Muscle layer of duodenum (tissue), 2 donors: ENCODE data around the gene BRSK1.

Source experiments
- H3K27ac ChIP-seq: one replicate; pipeline ENCODE4 v1.7.0; 2013; ENCODE audit warnings: mild to moderate bottlenecking, low read length
- H3K27me3 ChIP-seq: one replicate; pipeline ENCODE4 v1.7.0; 2013; ENCODE audit warnings: low read depth, mild to moderate bottlenecking, control low read depth, low read length
- H3K36me3 ChIP-seq, 2 donors: one replicate each; pipeline ENCODE4 v1.7.0; 2013; ENCODE audit warnings: low read length in 2 of 2, control low read depth in 1 of 2, mild to moderate bottlenecking in 1 of 2; ENCODE audit not compliant: insufficient read depth in 2 of 2, control insufficient read depth in 1 of 2
- H3K4me1 ChIP-seq, 2 donors: one replicate each; pipeline ENCODE4 v1.7.0; 2013; ENCODE audit warnings: low read length in 2 of 2, mild to moderate bottlenecking in 2 of 2, control low read depth in 1 of 2, moderate library complexity in 1 of 2; ENCODE audit not compliant: insufficient read depth in 2 of 2, control insufficient read depth in 1 of 2
- H3K4me3 ChIP-seq, 2 donors: one replicate each; pipeline ENCODE4 v1.7.0; 2013; ENCODE audit warnings: low read length in 2 of 2, low read depth in 1 of 2, mild to moderate bottlenecking in 1 of 2
- H3K9me3 ChIP-seq, 2 donors: one replicate each; pipeline ENCODE4 v1.7.0; 2013; ENCODE audit warnings: low read length in 2 of 2, control low read depth in 1 of 2, mild to moderate bottlenecking in 1 of 2; ENCODE audit not compliant: control insufficient read depth in 1 of 2
- donor health status: healthy.

The BRSK1 gene

DNA sequence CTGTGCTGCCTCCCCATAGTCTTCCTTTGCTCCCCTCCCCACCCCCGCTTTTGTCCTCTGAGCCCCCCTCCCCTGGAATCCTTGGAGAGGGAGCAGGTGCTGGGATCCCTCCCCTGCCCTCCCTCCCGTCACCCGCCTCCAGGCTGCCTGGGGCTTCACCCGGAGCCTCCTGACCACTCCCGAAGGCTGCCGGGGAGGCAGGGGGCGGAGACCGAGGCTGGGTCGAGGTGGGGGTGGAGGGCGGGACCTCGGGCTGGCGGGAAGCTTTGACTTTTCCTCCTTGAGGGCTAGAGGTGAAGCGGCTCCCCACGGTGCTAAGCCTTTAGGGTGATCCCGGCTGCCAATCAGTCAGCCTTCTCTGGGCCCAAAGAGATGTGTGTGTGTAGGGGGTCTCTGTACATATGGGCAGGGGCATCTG is 57.4 kb downstream of the BRSK1 start:
- peaks cover 9 to 29% of the 10 kb centered on the region in 2 donors for H3K36me3 ChIP-seq
- peaks cover 3 to 28% of the 10 kb centered on the region in 2 donors for H3K4me1 ChIP-seq
- H3K27me3 ChIP-seq, result no peaks in the 10 kb centered on the region
- no peak overlapping the region for H3K27ac ChIP-seq
- no peaks in the 10 kb centered on the region for H3K9me3 ChIP-seq
- H3K4me3 ChIP-seq, result peak overlapping the region; percentile 77 to 79

DNA sequence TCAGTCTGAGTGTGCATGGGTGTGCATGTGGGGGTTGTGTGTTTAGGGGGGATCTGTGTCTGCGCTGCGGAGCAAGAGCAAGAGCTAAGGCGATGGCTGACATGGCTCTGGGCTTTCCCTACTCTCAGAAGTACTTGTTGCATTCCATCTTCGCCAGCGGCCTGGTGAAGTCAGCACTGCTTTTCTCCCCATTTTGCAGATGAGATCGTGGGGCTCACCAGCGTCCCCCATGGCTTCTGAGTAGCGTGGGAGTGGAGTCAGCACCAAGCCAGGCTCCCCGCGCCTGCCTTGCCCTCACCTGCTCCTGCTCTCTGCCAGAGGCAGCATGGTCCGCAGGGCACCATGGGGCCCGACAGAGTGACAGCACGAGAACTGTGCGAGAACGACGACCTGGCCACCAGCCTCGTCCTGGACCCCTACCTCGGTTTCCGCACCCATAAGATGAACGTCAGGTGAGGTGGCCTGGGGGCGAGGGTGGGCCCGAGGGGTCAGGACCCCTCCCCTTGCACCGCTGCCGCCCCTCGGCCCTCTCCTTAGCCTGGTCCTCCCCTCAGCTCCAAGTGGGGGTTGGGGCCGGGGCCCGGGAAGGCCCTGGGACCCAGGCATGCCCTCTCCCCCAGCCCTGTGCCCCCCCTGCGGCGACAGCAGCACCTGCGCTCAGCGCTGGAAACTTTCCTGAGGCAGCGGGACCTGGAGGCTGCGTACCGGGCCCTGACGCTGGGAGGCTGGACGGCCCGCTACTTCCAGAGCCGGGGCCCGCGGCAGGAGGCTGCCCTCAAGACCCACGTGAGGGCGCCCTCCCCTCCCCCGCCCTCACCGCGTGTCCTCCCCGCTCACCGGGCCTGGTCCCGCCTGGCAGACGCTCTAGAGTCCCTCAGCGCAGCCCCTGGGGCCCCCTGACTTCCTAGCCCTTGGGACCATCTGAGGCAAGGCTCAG is 58.1 kb downstream of the BRSK1 start:
- H3K4me3 ChIP-seq, result peak overlapping the region in 1 of 2 donors; percentile 77
- H3K4me1 ChIP-seq, result peaks cover 3 to 28% of the 10 kb centered on the region in 2 donors
- H3K27ac ChIP-seq, result no peak overlapping the region
- no peaks in the 10 kb centered on the region for H3K27me3 ChIP-seq
- H3K36me3 ChIP-seq, result peaks cover 9 to 32% of the 10 kb centered on the region in 2 donors
- H3K9me3 ChIP-seq, result no peaks in the 10 kb centered on the region

DNA sequence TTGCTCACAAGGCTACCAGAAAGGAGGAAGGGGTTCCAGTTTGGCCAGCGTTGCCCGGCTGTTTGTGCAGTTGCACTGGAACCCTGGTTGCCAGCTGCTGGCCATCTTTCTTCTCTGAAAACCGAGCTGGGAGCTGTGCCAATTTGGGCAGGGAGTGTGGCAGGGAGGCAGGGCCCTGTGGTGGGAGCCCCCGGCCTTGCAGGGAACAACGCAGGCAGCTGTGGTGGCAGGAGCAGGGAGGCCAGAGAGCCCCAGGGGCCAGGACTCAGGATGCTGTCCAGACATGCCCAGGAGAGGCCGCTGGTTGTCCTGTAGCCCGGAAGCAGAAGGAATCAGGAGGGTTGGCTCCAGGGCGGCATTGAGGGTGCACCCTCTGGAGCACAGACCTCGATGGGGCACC is 60.6 kb downstream of the BRSK1 start:
- Histone ChIP-seq H3K9me3 (no peaks in the 10 kb centered on the region), H3K36me3 (peaks cover 9 to 35% of the 10 kb centered on the region in 2 donors), H3K27me3 (no peaks in the 10 kb centered on the region), H3K4me3 (no peak overlapping the region), H3K4me1 (peaks cover 0 to 20% of the 10 kb centered on the region in 2 donors), H3K27ac (no peak overlapping the region)

DNA sequence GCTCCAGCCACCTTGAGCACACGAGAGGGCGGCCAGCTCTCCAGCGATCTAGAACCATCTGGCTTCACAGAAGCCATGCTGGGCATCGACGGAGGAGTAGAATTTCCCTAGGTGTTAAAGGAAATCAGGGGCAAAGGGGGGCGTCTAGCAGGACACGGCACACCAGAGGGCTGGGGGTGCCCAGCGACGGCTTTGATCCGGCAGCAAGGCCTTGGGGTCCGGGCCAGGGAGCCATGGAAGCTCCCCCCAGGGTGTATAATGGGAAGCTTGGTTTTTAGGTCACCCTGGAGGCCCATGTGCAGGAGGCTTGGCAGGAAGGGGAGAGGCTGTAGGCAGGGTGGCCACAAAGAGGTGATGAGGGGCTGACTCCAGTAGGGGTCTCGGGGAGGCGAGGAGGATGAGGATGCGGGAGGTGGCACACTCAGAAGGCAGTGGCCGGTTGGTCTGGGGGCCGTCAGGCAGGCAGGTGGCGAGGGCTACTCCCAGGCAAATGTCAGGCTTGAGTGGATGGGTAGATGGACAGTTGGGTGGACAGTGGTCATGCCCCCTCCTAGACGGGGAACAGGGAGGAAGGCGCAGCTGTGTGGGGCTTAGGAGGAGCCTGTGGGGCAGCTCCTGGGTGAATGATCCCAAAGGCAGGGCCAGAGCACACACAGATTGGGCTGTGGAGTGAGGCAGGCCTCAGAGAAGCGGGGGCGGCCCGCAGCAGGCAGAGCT is 61.5 kb downstream of the BRSK1 start:
- no peak overlapping the region for H3K27ac ChIP-seq
- H3K9me3 ChIP-seq, result no peaks in the 10 kb centered on the region
- H3K27me3 ChIP-seq, result no peaks in the 10 kb centered on the region
- H3K36me3 ChIP-seq, result peaks cover 9 to 35% of the 10 kb centered on the region in 2 donors
- H3K4me1 ChIP-seq, result peaks cover 0 to 18% of the 10 kb centered on the region in 2 donors
- H3K4me3 ChIP-seq, result no peak overlapping the region

DNA sequence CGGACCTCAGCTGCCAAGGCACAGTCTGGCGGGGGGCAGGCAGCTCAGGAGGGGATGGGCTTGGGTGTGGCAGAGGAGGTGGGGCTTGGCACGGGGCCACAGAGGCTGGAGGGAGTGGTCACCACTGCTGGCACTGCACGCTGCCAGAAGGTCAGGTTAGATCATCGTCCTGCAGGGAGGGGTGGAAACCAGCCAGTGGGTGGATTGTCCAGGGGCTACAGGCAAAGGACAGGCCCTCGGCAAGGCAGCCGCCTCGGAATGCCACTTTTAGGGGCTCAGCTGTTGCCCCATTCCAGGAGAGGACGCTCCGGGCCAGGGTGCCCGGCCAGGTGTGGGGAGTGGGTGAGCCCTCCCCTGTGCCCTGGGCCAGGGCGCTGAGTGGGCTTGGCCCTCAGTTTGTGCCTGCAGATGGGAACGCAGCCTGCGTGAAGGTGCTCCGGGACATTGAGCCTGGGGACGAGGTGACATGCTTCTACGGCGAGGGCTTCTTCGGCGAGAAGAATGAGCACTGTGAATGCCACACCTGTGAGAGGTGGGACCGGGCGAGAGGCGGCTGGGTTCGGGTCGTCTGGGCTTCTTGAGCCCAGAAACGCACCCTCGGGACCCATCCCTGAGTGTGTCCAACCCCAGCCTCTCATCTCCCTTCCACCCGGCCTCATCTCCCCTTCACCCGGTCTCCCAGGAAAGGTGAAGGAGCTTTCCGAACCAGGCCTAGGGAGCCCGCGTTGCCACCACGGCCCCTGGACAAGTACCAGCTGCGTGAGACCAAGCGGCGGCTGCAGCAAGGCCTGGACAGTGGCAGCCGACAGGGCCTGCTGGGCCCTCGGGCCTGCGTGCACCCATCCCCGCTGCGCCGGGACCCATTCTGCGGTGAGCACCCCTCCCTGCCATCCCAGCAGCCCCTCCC is 62.3 kb downstream of the BRSK1 start:
- Histone ChIP-seq H3K4me3 (no peak overlapping the region), H3K4me1 (peaks cover 0 to 12% of the 10 kb centered on the region in 2 donors), H3K27me3 (peaks cover under 1% of the 10 kb centered on the region), H3K36me3 (peaks cover 9 to 35% of the 10 kb centered on the region in 2 donors), H3K9me3 (no peaks in the 10 kb centered on the region), H3K27ac (no peak overlapping the region)

DNA sequence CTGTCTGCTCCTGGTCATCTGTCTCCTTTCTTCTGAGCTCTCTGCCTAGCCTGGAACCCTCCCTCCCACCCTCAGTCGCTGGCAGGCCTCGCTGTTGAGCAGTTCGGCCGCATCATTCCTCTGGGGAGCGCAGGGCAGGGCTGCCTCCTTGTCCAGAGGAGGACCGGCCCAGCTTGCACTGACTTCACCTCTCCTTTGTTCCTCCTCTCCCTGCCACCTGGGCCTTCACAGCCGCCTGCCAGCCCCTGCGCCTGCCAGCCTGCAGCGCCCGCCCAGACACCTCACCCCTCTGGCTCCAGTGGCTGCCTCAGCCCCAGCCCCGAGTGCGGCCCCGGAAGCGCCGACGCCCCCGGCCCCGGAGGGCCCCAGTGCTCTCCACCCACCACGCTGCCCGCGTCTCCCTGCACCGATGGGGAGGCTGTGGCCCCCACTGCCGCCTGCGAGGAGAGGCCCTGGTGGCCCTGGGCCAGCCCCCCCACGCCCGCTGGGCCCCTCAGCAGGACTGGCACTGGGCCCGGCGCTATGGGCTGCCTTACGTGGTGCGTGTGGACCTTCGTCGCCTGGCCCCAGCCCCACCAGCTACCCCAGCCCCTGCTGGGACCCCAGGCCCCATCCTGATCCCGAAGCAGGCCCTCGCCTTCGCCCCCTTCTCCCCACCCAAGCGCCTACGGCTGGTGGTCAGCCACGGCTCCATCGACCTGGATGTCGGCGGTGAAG is 63.1 kb downstream of the BRSK1 start:
- H3K27me3 ChIP-seq, result peaks cover 9% of the 10 kb centered on the region
- no peak overlapping the region for H3K4me3 ChIP-seq
- H3K36me3 ChIP-seq, result peaks cover 9 to 34% of the 10 kb centered on the region in 2 donors
- no peak overlapping the region for H3K27ac ChIP-seq
- peaks cover 0 to 5% of the 10 kb centered on the region in 2 donors for H3K4me1 ChIP-seq
- no peaks in the 10 kb centered on the region for H3K9me3 ChIP-seq

DNA sequence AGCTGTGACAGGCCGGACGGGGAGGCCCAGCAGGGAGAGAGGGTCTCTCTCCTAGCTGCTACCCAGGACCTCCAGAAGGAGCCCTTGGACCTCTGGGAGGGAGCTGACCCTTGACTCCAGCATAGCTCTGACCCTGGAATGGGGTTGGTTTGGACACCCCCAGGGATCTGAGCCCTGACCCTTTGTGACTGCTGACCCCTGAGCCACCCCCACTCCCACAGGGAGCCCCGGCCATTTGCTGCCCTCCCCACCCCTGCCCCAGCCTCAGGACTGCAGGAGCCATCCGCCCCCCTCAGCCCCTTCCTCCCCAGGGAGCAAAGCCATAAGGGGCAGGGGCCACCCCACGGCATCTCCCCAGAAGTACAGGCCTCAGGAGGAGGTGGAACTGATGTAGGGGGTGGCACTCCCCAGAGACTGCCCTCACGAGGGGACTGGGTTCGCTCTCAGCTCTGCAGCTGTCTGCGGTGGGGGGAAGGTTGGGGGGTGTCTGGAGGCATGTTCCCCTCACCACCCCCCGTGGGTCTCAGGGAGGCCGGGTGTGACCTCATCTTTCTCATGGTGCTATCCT is 63.7 kb downstream of the BRSK1 start:
- H3K27me3 ChIP-seq, result peaks cover 15% of the 10 kb centered on the region
- H3K9me3 ChIP-seq, result no peaks in the 10 kb centered on the region
- no peak overlapping the region for H3K27ac ChIP-seq
- peaks cover 0 to 5% of the 10 kb centered on the region in 2 donors for H3K4me1 ChIP-seq
- no peak overlapping the region for H3K4me3 ChIP-seq
- H3K36me3 ChIP-seq, result peaks cover 6 to 27% of the 10 kb centered on the region in 2 donors

DNA sequence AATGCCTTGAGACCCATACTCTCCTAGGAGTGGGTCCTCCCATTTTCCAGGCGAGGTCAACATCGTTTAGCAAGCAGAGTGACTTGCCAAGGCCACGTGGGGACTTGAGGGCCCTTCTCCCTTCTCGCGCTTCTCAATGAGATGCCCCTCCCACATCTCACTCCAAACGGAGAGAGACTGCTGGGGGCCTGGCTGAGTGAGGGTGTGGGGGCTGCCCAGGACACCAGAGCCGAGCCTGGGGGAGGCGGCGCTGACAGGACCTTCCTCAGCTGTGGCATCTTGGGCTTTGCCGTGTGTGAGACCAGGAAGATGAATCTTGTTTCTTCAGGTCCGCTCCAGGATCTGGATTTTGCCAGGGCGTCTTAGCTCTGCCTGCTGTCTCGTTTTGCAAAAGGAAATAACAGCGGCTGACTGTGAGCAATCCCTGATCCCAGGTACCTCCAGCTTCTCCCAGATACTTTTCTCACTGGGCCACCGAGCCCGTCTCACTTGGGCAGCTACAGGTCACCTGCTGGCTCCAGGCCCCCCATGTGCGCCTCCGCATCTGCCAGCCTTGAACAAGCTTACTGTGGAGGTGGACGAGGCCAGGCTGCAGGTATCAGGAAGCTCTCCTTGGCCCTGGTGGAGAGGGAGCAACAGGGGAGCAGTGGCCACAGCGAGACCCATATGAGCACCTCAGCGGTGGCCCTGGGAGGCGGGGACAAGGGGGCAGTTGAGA is 64.7 kb downstream of the BRSK1 start:
- Histone ChIP-seq H3K36me3 (peaks cover 4 to 18% of the 10 kb centered on the region in 2 donors), H3K4me1 (peaks cover 0 to 8% of the 10 kb centered on the region in 2 donors), H3K4me3 (no peak overlapping the region), H3K27me3 (peaks cover 25% of the 10 kb centered on the region), H3K9me3 (no peaks in the 10 kb centered on the region), H3K27ac (no peak overlapping the region)

DNA sequence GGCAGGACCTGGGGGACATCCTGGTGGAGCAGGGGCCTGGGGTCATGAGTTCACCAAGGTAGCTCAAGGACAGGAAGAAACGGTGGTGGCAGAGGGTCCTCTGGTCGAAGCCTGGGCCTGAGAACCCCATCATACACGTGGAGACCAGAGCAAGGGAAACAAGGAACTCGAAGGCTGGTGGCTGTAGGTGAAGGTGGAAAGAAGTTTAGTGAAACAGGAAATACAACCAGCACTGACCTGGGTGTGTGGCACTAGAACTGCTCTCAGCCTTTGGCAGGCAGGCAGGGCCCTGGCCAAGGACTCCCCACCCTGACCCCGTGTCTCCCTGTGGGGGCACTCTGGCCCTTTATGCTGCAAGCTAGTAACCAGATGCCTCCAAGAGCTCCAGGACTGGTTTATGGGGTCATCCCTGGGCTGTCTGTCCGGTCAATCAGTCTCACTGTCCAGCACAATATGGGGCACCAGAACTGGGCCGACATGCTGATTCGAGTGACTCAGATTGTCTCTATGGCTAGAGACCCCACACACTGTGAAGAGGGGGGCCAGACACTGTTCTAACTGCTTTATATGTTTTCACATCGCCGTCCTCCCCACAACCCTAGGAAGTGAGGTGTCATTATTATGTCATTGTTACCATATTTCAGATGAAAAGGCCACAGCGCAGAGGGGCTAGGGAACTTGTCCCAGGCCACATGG is 67.0 kb downstream of the BRSK1 start:
- Histone ChIP-seq H3K27me3 (peaks cover 28% of the 10 kb centered on the region), H3K27ac (no peak overlapping the region), H3K4me3 (no peak overlapping the region), H3K36me3 (peaks cover 0 to 12% of the 10 kb centered on the region in 2 donors), H3K9me3 (no peaks in the 10 kb centered on the region), H3K4me1 (peaks cover 0 to 16% of the 10 kb centered on the region in 2 donors)
